Measurements from ENCODE around the gene KLC1.

DNA sequence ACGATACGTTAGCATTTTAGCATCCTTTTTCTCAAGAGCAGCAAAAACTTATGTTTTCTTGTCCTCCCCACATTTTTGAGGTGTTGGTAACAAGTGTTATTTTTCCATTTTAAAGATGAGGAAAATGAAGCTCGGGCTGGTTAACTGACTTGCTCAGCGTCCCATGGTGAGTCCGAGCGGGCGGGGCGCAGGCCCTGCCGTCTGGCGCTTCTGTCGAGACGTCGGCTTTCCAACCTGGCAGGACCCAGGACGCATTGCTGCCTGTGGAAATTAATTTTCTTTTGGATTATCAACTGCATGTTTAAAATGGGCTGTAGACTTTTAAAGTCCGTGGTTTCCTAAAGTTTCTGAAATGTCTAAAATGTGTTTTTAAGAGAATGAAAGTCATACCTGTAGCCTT is 55.9 kb downstream of the KLC1 start:
- TF ChIP-seq, protein P1, sequence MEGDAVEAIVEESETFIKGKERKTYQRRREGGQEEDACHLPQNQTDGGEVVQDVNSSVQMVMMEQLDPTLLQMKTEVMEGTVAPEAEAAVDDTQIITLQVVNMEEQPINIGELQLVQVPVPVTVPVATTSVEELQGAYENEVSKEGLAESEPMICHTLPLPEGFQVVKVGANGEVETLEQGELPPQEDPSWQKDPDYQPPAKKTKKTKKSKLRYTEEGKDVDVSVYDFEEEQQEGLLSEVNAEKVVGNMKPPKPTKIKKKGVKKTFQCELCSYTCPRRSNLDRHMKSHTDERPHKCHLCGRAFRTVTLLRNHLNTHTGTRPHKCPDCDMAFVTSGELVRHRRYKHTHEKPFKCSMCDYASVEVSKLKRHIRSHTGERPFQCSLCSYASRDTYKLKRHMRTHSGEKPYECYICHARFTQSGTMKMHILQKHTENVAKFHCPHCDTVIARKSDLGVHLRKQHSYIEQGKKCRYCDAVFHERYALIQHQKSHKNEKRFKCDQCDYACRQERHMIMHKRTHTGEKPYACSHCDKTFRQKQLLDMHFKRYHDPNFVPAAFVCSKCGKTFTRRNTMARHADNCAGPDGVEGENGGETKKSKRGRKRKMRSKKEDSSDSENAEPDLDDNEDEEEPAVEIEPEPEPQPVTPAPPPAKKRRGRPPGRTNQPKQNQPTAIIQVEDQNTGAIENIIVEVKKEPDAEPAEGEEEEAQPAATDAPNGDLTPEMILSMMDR (IDR thresholded peaks at IDR 0.05; ENCODE audit: low read depth, low read length, poor library complexity, severe bottlenecking): no peak
- TF ChIP-seq EZH2phosphoT487 (IDR thresholded peaks at IDR 0.05; ENCODE audit: borderline replicate concordance, low read length): no peak

Measured in DOHH2 (cell line).